Measurements from ENCODE around the gene SNAPIN. TPM values are rescaled to one million over a fixed set of nuclear protein-coding genes. Genes with fewer than 3 reads are reported as not detected.
"Not testable (repeated sequence)": the region's sequence is repeated elsewhere in the genome, so short reads cannot be mapped to it uniquely, and the experiment has no call there.

The SNAPIN gene
- total RNA-seq, 1 experiment from 2014 or later, result 29.0 TPM

DNA sequence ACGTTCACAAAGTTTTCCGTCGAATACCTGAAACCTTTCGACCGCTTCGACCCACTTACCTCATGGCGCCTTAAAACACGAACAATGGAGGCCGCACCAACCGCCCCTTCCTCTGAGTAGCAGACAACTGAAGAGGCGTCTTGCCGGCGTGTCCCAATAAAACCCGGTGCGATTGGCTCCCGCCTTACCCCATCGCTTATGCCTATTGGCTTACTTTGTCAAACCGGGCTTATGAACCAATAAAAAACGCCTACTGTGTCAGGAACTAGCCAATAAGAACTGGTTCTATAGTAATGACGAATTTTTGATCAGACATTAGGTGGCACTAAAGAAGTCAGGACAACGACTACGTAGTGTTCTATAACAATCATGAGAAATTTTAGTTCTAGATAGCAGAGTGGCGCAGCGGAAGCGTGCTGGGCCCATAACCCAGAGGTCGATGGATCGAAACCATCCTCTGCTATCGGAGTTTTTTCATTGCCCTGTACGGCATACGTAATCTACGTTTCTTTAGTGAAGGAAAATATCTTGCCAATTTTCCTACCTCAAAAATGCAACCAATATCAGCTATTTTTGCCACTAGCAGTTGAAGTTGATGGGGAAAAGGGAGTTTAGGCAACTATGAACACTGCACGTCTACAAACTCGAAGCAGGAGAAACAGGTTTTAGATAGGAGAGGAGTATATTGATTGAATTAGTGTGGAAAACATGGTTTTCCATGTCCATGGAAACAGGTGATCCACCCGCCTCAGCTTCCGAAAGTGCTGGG lies 12.5 kb downstream of the SNAPIN start, which contains the start of gene ILF2:
TSS of gene ILF2 (minus strand) at position 135 of the 769 bp plus-strand sequence. CDS start at position 64, 71 bp downstream.
- peak; percentile 97 to 98 for DNase-seq
- Histone ChIP-seq H3K9me3 (replicated peaks) (no peaks in the 10 kb centered on the region), H3K4me3 (peak within 1 kb of the TSS; percentile 73), H3K4me1 (peaks cover 3% of the 10 kb centered on the region; the same call in 1 of the 2 replicates), H3K27me3 (no peaks in the 10 kb centered on the region), H3K27ac (peak within 1 kb of the TSS; percentile 74), H3K36me3 (peaks cover 38% of the 10 kb centered on the region)

GRCh38 chr1:153671628-153672353 lies 13.3 kb downstream of the SNAPIN start:
- H3K9me3 ChIP-seq (replicated peaks); H3K27me3 ChIP-seq; H3K4me1 ChIP-seq: not testable (repeated sequence)
- DNase-seq, result peak in 1 of 2 experiments; percentile 46
- H3K4me3 ChIP-seq, result peak overlapping the region; percentile 59
- peaks cover 30% of the 10 kb centered on the region for H3K36me3 ChIP-seq
- peak overlapping the region; percentile 18 for H3K27ac ChIP-seq

GRCh38 chr1:153673511-153673910 lies 15.0 kb downstream of the SNAPIN start:
- Histone ChIP-seq H3K36me3 (peaks cover 13% of the 10 kb centered on the region), H3K4me1 (peaks cover 3% of the 10 kb centered on the region; the same call in 1 of the 2 replicates), H3K27me3 (peaks cover 8% of the 10 kb centered on the region; the same call in 1 of the 2 replicates), H3K27ac (no peak overlapping the region), H3K9me3 (replicated peaks) (no peaks in the 10 kb centered on the region), H3K4me3 (no peak overlapping the region)
- no peak for DNase-seq

- peak; percentile 26 to 63 for DNase-seq
- Histone ChIP-seq H3K36me3 (no peaks in the 10 kb centered on the region), H3K27ac (no peak overlapping the region), H3K9me3 (replicated peaks) (no peaks in the 10 kb centered on the region), H3K4me3 (no peak overlapping the region; the same call in 1 of the 2 replicates), H3K4me1 (no peaks in the 10 kb centered on the region), H3K27me3 (peaks cover 31% of the 10 kb centered on the region)
These were observed 19.4 kb downstream of the SNAPIN start for GRCh38 chr1:153677718-153678518.

- Histone ChIP-seq H3K9me3 (replicated peaks) (no peaks in the 10 kb centered on the region), H3K27ac (no peak within 1 kb of the TSS), H3K4me3 (peak within 1 kb of the TSS; percentile 39), H3K27me3 (peaks cover 31% of the 10 kb centered on the region), H3K4me1 (no peaks in the 10 kb centered on the region), H3K36me3 (no peaks in the 10 kb centered on the region)
- DNase-seq, result peak in 1 of 2 experiments; percentile 19
These were observed 20.2 kb downstream of the SNAPIN start, which contains the start of gene NPR1 for GRCh38 chr1:153678519-153679336. NPR1 (plus strand) TSS chr1:153678688; CDS start chr1:153679109, 421 bp downstream.

DNA sequence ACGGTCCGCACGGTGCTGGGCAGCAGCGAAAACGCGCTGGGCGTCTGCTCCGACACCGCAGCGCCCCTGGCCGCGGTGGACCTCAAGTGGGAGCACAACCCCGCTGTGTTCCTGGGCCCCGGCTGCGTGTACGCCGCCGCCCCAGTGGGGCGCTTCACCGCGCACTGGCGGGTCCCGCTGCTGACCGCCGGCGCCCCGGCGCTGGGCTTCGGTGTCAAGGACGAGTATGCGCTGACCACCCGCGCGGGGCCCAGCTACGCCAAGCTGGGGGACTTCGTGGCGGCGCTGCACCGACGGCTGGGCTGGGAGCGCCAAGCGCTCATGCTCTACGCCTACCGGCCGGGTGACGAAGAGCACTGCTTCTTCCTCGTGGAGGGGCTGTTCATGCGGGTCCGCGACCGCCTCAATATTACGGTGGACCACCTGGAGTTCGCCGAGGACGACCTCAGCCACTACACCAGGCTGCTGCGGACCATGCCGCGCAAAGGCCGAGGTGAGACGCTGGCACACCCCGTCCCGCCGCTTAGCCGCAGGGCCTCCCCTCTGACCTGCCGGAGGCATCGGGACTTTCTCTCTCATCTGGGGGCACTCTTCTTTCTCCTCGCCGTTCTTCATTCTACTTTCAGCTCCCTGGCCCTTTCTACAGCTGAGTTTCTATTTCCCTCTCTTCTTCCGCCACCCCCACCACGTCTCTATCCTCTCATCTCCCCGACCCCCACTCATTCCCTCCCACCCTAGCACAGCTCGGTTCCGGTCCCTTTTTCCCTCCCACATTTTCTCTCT lies 21.0 kb downstream of the SNAPIN start:
- Histone ChIP-seq H3K36me3 (no peaks in the 10 kb centered on the region), H3K4me1 (no peaks in the 10 kb centered on the region), H3K27ac (no peak overlapping the region), H3K4me3 (no peak overlapping the region), H3K9me3 (replicated peaks) (no peaks in the 10 kb centered on the region), H3K27me3 (peaks cover 31% of the 10 kb centered on the region)
- DNase-seq, result no peak

DNA sequence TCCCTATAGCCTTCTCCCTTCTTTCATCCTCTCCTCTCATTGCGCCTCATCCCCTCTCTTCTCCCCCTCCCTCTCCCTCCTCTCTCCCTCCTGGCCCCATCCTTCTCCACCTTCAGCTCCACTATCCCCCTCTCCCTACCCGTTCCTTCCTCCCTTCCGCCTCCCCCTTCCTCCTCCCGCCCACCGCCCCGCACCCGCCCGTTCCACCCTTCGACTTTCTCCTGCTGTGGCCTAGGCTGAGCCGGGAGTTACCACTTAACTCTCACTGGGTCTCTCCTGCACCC lies 21.6 kb downstream of the SNAPIN start:
- Histone ChIP-seq H3K36me3 (no peaks in the 10 kb centered on the region), H3K9me3 (replicated peaks) (no peaks in the 10 kb centered on the region), H3K4me1 (no peaks in the 10 kb centered on the region), H3K27me3 (peaks cover 31% of the 10 kb centered on the region), H3K4me3 (no peak overlapping the region), H3K27ac (no peak overlapping the region)
- DNase-seq, result no peak

DNA sequence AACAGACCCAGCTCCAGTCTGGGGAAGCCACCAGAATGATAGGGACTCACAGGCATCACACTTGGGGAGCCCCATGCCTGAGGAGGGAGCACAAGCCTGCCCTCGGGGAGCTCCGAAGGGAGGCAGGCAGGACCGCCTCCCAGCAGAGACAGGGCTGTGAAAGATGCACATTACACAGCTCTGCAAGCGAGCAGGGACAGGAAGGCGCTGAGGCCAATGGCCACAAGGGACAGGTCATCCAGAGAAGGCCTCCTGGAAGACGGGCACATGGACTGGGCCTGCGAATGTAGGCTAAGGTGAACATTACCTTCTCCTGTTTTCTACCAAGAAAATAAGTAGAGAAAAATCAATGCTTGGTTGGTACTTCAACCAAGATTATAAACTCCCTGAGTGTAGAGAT lies 24.2 kb downstream of the SNAPIN start:
- no peaks in the 10 kb centered on the region for H3K36me3 ChIP-seq
- no peak overlapping the region for H3K4me3 ChIP-seq
- no peaks in the 10 kb centered on the region for H3K4me1 ChIP-seq
- H3K27ac ChIP-seq, result no peak overlapping the region
- DNase-seq, result no peak
- H3K9me3 ChIP-seq (replicated peaks), result no peaks in the 10 kb centered on the region
- H3K27me3 ChIP-seq, result peaks cover 30% of the 10 kb centered on the region

DNA sequence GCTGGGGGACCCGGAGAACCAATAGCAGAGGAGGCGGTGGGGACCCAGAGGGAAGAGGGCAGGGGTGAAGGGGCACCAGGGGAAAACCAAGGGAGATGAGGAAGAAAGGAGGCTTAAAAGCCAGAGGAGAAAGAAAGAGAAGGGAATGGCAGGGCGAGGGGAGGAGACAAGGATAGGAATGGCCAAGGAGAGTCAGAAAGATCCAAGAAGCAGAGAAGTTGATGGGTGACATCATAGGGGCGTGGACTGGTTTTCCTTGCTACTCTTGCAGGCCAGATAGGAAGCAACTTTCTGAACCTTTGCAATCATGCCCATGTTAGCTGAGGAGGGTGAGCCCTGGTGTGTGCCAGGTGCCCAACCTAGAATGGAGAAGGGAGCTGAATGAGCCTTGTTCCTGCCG lies 25.4 kb downstream of the SNAPIN start:
- H3K4me1 ChIP-seq, result no peaks in the 10 kb centered on the region
- no peak overlapping the region for H3K27ac ChIP-seq
- H3K36me3 ChIP-seq, result no peaks in the 10 kb centered on the region
- no peaks in the 10 kb centered on the region for H3K9me3 ChIP-seq (replicated peaks)
- H3K27me3 ChIP-seq, result peaks cover 19% of the 10 kb centered on the region
- H3K4me3 ChIP-seq, result no peak overlapping the region
- no peak for DNase-seq

DNA sequence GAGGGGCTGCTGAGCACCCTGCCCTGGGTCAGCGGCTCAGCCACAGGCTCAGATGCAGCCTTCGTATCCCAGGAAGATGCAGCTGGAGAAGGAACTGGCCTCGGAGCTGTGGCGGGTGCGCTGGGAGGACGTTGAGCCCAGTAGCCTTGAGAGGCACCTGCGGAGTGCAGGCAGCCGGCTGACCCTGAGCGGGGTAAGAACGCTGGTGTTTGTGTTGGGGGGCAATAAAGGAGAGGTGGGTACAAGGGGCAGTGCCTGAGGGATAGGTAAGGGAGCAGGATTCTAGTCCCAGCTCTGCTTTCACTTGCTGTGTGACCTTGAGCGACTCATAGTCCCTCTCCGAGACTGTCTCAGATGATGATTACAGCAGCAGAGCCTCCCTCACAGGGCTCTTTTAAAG lies 26.4 kb downstream of the SNAPIN start:
- no peaks in the 10 kb centered on the region for H3K9me3 ChIP-seq (replicated peaks)
- no peaks in the 10 kb centered on the region for H3K4me1 ChIP-seq
- DNase-seq, result no peak
- peaks cover 15% of the 10 kb centered on the region; the same call in 1 of the 2 replicates for H3K27me3 ChIP-seq
- H3K4me3 ChIP-seq, result no peak overlapping the region
- no peak overlapping the region for H3K27ac ChIP-seq
- H3K36me3 ChIP-seq, result no peaks in the 10 kb centered on the region

- H3K36me3 ChIP-seq, result no peaks in the 10 kb centered on the region
- H3K4me1 ChIP-seq, result no peaks in the 10 kb centered on the region
- peaks cover 11% of the 10 kb centered on the region; the same call in 1 of the 2 replicates for H3K27me3 ChIP-seq
- H3K27ac ChIP-seq, result no peak overlapping the region
- no peak for DNase-seq
- H3K4me3 ChIP-seq, result no peak overlapping the region
- no peaks in the 10 kb centered on the region for H3K9me3 ChIP-seq (replicated peaks)
These were observed 27.2 kb downstream of the SNAPIN start for GRCh38 chr1:153685544-153686340.

DNA sequence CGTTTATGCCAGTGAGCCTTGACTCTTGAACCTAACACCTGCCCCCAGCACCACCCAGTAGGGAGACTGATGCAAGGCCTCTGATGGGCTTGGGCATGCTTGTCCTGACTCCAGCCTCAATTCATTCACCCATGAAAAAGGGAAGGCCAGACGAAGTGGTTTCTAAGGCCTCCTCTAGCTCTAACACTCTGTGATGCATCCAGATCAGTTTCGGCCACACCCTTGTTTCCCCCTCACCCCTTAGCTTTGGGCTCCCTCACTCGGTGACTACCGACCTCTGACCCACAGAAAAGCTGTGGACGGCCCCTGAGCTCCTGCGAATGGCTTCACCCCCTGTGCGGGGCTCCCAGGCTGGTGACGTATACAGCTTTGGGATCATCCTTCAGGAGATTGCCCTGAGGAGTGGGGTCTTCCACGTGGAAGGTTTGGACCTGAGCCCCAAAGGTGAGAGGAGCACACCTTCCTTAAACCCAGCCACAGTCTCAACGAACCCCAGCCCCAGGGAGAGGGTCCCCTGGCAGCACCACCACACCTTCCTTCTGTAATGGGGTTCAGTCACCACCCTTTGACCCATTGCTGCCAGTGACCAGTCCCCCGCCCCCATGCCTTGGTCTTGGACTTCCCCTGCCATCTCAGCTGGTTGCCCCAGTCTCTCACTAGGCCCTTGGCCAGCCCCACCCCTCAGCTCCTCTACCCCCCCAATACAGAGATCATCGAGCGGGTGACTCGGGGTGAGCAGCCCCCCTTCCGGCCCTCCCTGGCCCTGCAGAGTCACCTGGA lies 29.0 kb downstream of the SNAPIN start:
- H3K27me3 ChIP-seq, result 0 out of 2 replicates have a peak, but pooled peaks cover 4% of the 10 kb centered on the region
- no peak overlapping the region for H3K4me3 ChIP-seq
- H3K9me3 ChIP-seq (replicated peaks), result no peaks in the 10 kb centered on the region
- no peak for DNase-seq
- H3K36me3 ChIP-seq, result no peaks in the 10 kb centered on the region
- no peak overlapping the region for H3K27ac ChIP-seq
- no peaks in the 10 kb centered on the region for H3K4me1 ChIP-seq
